Keratinocyte (primary cell): Measurements from ENCODE around the gene NEFH. TPM values are rescaled to one million over a fixed set of nuclear protein-coding genes. Genes with fewer than 3 reads are reported as not detected.

Experiments used
- DNase-seq: peaks from one replicate; pipeline ENCODE4 v3.0.0-alpha.2; 2011; ENCODE audit warnings: low read depth, missing footprints, low spot score
- FAIRE-seq: peaks from 2 replicates; lab custom pipeline; 2011; peaks lifted over from hg19 to GRCh38; lab: Jason Lieb, UNC
- H2AFZ ChIP-seq: 2 replicates; pipeline ENCODE4 v1.6.0; 2012; ENCODE audit warnings: low read length, control low read depth, inconsistent platforms; ENCODE audit not compliant: control insufficient read depth
- H3K27ac ChIP-seq: 2 replicates; pipeline ENCODE4 v1.5.1; 2011; ENCODE audit warnings: low read length; ENCODE audit not compliant: control insufficient read depth, insufficient read depth
- H3K27me3 ChIP-seq: 3 replicates; pipeline ENCODE4 v1.6.0; 2011; ENCODE audit warnings: low read length; ENCODE audit not compliant: control insufficient read depth, insufficient read depth; ENCODE audit errors: extremely low read depth
- H3K36me3 ChIP-seq, 2 experiments: 2 replicates in 1 of 2; 3 replicates in 1 of 2; pipeline ENCODE4 v1.5.1; 2011; ENCODE audit warnings: low read length in 2 of 2, mild to moderate bottlenecking in 1 of 2; ENCODE audit not compliant: control insufficient read depth in 2 of 2, insufficient read depth in 2 of 2; ENCODE audit errors: extremely low read depth in 1 of 2
- H3K4me1 ChIP-seq: 3 replicates; pipeline ENCODE4 v1.5.1; 2011; ENCODE audit warnings: low read length; ENCODE audit not compliant: control insufficient read depth, insufficient read depth; ENCODE audit errors: extremely low read depth
- H3K4me2 ChIP-seq: 3 replicates; pipeline ENCODE4 v1.6.0; 2011; ENCODE audit warnings: low read depth, low read length; ENCODE audit not compliant: control insufficient read depth, insufficient read depth; ENCODE audit errors: extremely low read depth
- H3K4me3 ChIP-seq, 3 experiments: fragments of 200-600 bp in 1 of 3; sonication (generic) in 1 of 3; 2 replicates in 2 of 3; 3 replicates in 1 of 3; pipeline ENCODE4 v1.5.1; 2011 to 2016; ENCODE audit warnings: low read length in 3 of 3, mild to moderate bottlenecking in 3 of 3, control low read depth in 2 of 3, inconsistent platforms in 1 of 3, low read depth in 1 of 3, mixed read lengths in 1 of 3, mixed run types in 1 of 3, moderate library complexity in 1 of 3; ENCODE audit not compliant: control insufficient read depth in 2 of 3, insufficient read depth in 2 of 3; ENCODE audit errors: extremely low read depth in 1 of 3
- H3K79me2 ChIP-seq: 2 replicates; pipeline ENCODE4 v1.6.0; 2012; ENCODE audit warnings: low read length; ENCODE audit not compliant: control insufficient read depth, insufficient read depth
- H3K9ac ChIP-seq: 3 replicates; pipeline ENCODE4 v1.6.0; 2011; ENCODE audit warnings: low read length; ENCODE audit not compliant: control insufficient read depth, insufficient read depth; ENCODE audit errors: extremely low read depth
- H3K9me1 ChIP-seq: 3 replicates; pipeline ENCODE4 v1.6.0; 2011; ENCODE audit warnings: low read length; ENCODE audit not compliant: control insufficient read depth, insufficient read depth; ENCODE audit errors: extremely low read depth
- H3K9me3 ChIP-seq: 2 replicates; pipeline ENCODE4 v1.5.1; 2012; ENCODE audit warnings: low read depth, low read length; ENCODE audit not compliant: control insufficient read depth
- H4K20me1 ChIP-seq: 3 replicates; pipeline ENCODE4 v1.6.0; 2011; ENCODE audit warnings: low read length; ENCODE audit not compliant: control insufficient read depth, insufficient read depth; ENCODE audit errors: extremely low read depth
- CTCF ChIP-seq, 3 experiments: IDR thresholded peaks in 1 of 3; conservative IDR thresholded peaks in 1 of 3; optimal IDR thresholded peaks in 1 of 3; 2 replicates in 2 of 3; 3 replicates in 1 of 3; pipeline versions ENCODE3 to v1.5.1; 2011; ENCODE audit warnings: low read length in 3 of 3, mild to moderate bottlenecking in 3 of 3, moderate library complexity in 2 of 3, control low read depth in 1 of 3, inconsistent platforms in 1 of 3; ENCODE audit not compliant: insufficient read depth in 2 of 3; ENCODE audit errors: extremely low read depth in 1 of 3
- EZH2 ChIP-seq: IDR thresholded peaks from one replicate; pipeline ENCODE4 v1.6.1; 2012; ENCODE audit warnings: inconsistent platforms, mild to moderate bottlenecking, low read length, moderate library complexity
- dilution Hi-C: fragments of 300-500 bp; cut with MboI; formaldehyde crosslinking; loops from one replicate; pipeline ENCODE4 v1.7.0; 2020; ENCODE audit warnings: low sequenced_read_pairs; ENCODE audit not compliant: extremely low pct_ligation_motif_present
- polyA plus RNA-seq, 5 experiments: library from polyadenylated mRNA; depleted of rRNA in 3 of 5; stranded (reverse) in 3 of 5; stranded (forward) in 1 of 5; unstranded in 1 of 5; fragments of >200 nt; gene quantifications; 1 replicate in 1 of 5; 2 replicates in 3 of 5; 3 replicates in 1 of 5; pipeline versions ENCODE4 v1.2.1 to v1.2.3, GENCODE V29; 2011 to 2012; ENCODE audit warnings: missing spikeins in 2 of 5, low read depth in 1 of 5, low replicate concordance in 1 of 5

The NEFH gene
- polyA plus RNA-seq, 1 donor (not counting 4 experiments of a cell fraction or from before 2014, with no cell fraction given) = 0.07 TPM

- FAIRE-seq (no peak), DNase-seq (no peak)
- H3K9ac ChIP-seq = no peak overlapping the region
- no peaks in the 10 kb centered on the region for H4K20me1 ChIP-seq
- no peaks in the 10 kb centered on the region for H3K9me1 ChIP-seq
- peaks cover 50 to 56% of the 10 kb centered on the region in 2 experiments for H3K36me3 ChIP-seq
- H3K4me2 ChIP-seq = no peak overlapping the region
- no peaks in the 10 kb centered on the region for H3K4me1 ChIP-seq
- dilution Hi-C loops = no loop called here
- no peaks in the 10 kb centered on the region for H3K9me3 ChIP-seq
- H3K27me3 ChIP-seq = no peaks in the 10 kb centered on the region
- no peak overlapping the region for H2AFZ ChIP-seq
- no peak overlapping the region for H3K27ac ChIP-seq
- no peaks in the 10 kb centered on the region for H3K79me2 ChIP-seq
- H3K4me3 ChIP-seq = no peak overlapping the region
- TF ChIP-seq EZH2 (no peak), CTCF (optimal IDR thresholded peaks at IDR 0.05 in 1 of 3, IDR thresholded peaks at IDR 0.05 in 1 of 3, conservative IDR thresholded peaks at IDR 0.05 in 1 of 3; ENCODE audit: extremely low read depth in 1 of 3, insufficient read depth in 2 of 3, low read length in 3 of 3) (no peak)
Observed at GRCh38 chr22:29520851-29521250, 40.8 kb downstream of the NEFH start.

- Histone ChIP-seq H3K9me3 (no peaks in the 10 kb centered on the region), H3K36me3 (peaks cover 46 to 54% of the 10 kb centered on the region in 2 experiments), H3K4me3 (no peak overlapping the region), H3K9ac (no peak overlapping the region), H3K79me2 (no peaks in the 10 kb centered on the region), H3K9me1 (no peaks in the 10 kb centered on the region), H3K4me2 (no peak overlapping the region), H2AFZ (no peak overlapping the region), H3K27ac (no peak overlapping the region), H4K20me1 (no peaks in the 10 kb centered on the region), H3K27me3 (no peaks in the 10 kb centered on the region), H3K4me1 (no peaks in the 10 kb centered on the region)
- FAIRE-seq (no peak), DNase-seq (no peak)
- TF ChIP-seq CTCF (optimal IDR thresholded peaks at IDR 0.05 in 1 of 3, IDR thresholded peaks at IDR 0.05 in 1 of 3, conservative IDR thresholded peaks at IDR 0.05 in 1 of 3; ENCODE audit: extremely low read depth in 1 of 3, insufficient read depth in 2 of 3, low read length in 3 of 3) = no peak
- no peak for TF ChIP-seq EZH2
- dilution Hi-C loops = no loop called here
Observed at GRCh38 chr22:29521526-29521925, 41.5 kb downstream of the NEFH start.
